SK-N-SH treated with all-trans-retinoic acid at 6 μM for 48 hours (cell line): ENCODE results near the gene LIN7A.

Source experiments
- ATAC-seq: fragments of 200-7000 bp; cut with Tn5 transposase; 3 replicates; pipeline ENCODE4 v1.9.1; 2020; ENCODE audit warnings: mild to moderate bottlenecking, moderate library complexity
- ARNTL ChIP-seq: fragments of 450-650 bp; formaldehyde crosslinking; IDR thresholded peaks from 2 replicates; pipeline ENCODE4 v1.5.0; 2020; ENCODE audit warnings: low read depth, mild to moderate bottlenecking, moderate library complexity, borderline replicate concordance
- BACH2 ChIP-seq: fragments of 250-450 bp; sonication (Bioruptor Pico); IDR thresholded peaks from 2 replicates; pipeline ENCODE4 v1.9.0; 2021; ENCODE audit warnings: mild to moderate bottlenecking, borderline replicate concordance
- CSDC2 ChIP-seq: fragments of 250-450 bp; sonication (Bioruptor Pico); IDR thresholded peaks from 2 replicates; pipeline ENCODE4 v1.5.0; 2020; ENCODE audit warnings: mild to moderate bottlenecking, moderate library complexity
- ESRRG ChIP-seq: fragments of 250-450 bp; sonication (Bioruptor Pico); IDR thresholded peaks from 2 replicates; pipeline ENCODE4 v1.6.1; 2021; ENCODE audit warnings: mild to moderate bottlenecking
- GLIS3 ChIP-seq: fragments of 250-450 bp; sonication (Bioruptor Pico); IDR thresholded peaks from 2 replicates; pipeline ENCODE4 v1.5.0; 2020; ENCODE audit warnings: mild to moderate bottlenecking, moderate library complexity
- ISL1 ChIP-seq: fragments of 250-450 bp; sonication (Bioruptor Pico); IDR thresholded peaks from 2 replicates; pipeline ENCODE4 v2.1.2; 2022; ENCODE audit warnings: mild to moderate bottlenecking, moderate library complexity
- OSR1 ChIP-seq: fragments of 250-450 bp; sonication (Bioruptor Pico); IDR thresholded peaks from 2 replicates; pipeline ENCODE4 v1.8.0; 2022; ENCODE audit warnings: moderate library complexity, mild to moderate bottlenecking, inconsistent platforms
- PPARA ChIP-seq: fragments of 250-450 bp; sonication (Bioruptor Pico); IDR thresholded peaks from 2 replicates; pipeline ENCODE4 v1.5.0; 2020; ENCODE audit warnings: mild to moderate bottlenecking, borderline replicate concordance
- RARB ChIP-seq: fragments of 250-450 bp; sonication (Bioruptor Pico); IDR thresholded peaks from 2 replicates; pipeline ENCODE4 v1.8.0; 2021; ENCODE audit warnings: mild to moderate bottlenecking, moderate library complexity
- SNAI2 ChIP-seq: fragments of 250-450 bp; sonication (Bioruptor Pico); IDR thresholded peaks from 2 replicates; pipeline ENCODE4 v1.5.0; 2020; ENCODE audit warnings: mild to moderate bottlenecking, moderate library complexity
- TCF4 ChIP-seq: fragments of 250-450 bp; sonication (Bioruptor Pico); IDR thresholded peaks from 2 replicates; pipeline ENCODE4 v1.8.0; 2021; ENCODE audit warnings: mild to moderate bottlenecking, moderate library complexity, borderline replicate concordance
- TOX ChIP-seq: fragments of 250-450 bp; sonication (Bioruptor Pico); IDR thresholded peaks from 2 replicates; pipeline ENCODE4 v1.8.0; 2021; ENCODE audit warnings: mild to moderate bottlenecking, moderate library complexity, borderline replicate concordance
- ZC3H10 ChIP-seq: fragments of 250-450 bp; sonication (Bioruptor Pico); IDR thresholded peaks from 2 replicates; pipeline ENCODE4 v1.5.1; 2021; ENCODE audit warnings: mild to moderate bottlenecking, moderate library complexity
- ZFP3 ChIP-seq: fragments of 250-450 bp; sonication (Bioruptor Pico); IDR thresholded peaks from 2 replicates; pipeline ENCODE4 v1.5.0; 2020; ENCODE audit warnings: mild to moderate bottlenecking, moderate library complexity
- ZFP30 ChIP-seq: fragments of 450-650 bp; formaldehyde crosslinking; IDR thresholded peaks from 2 replicates; pipeline ENCODE4 v1.5.0; 2022; ENCODE audit warnings: mild to moderate bottlenecking, moderate library complexity
- ZNF565 ChIP-seq: fragments of 450-650 bp; formaldehyde crosslinking; conservative IDR thresholded peaks from 2 replicates; pipeline ENCODE4 v1.5.0; 2020; ENCODE audit warnings: low read depth, mild to moderate bottlenecking, moderate library complexity
- ZNF70 ChIP-seq: fragments of 450-650 bp; formaldehyde crosslinking; IDR thresholded peaks from 2 replicates; pipeline ENCODE4 v1.5.0; 2020; ENCODE audit warnings: mild to moderate bottlenecking, moderate library complexity
- ZNF8 ChIP-seq: fragments of 450-650 bp; formaldehyde crosslinking; IDR thresholded peaks from 2 replicates; pipeline ENCODE4 v1.5.0; 2020; ENCODE audit warnings: mild to moderate bottlenecking, moderate library complexity
- TF ChIP-seq, protein P1 (sequence below): fragments of 250-450 bp; sonication (Bioruptor Pico); IDR thresholded peaks from 2 replicates; pipeline ENCODE4 v1.5.1; 2021; ENCODE audit warnings: mild to moderate bottlenecking, moderate library complexity
- TF ChIP-seq, protein P2 (sequence below): fragments of 250-450 bp; sonication (Bioruptor Pico); IDR thresholded peaks from 2 replicates; pipeline ENCODE4 v1.8.0; 2020; ENCODE audit warnings: mild to moderate bottlenecking, moderate library complexity, borderline replicate concordance
- TF ChIP-seq, protein P3 (sequence below): fragments of 250-450 bp; sonication (Bioruptor Pico); IDR thresholded peaks from 2 replicates; pipeline ENCODE4 v1.5.0; 2020; ENCODE audit warnings: mild to moderate bottlenecking, moderate library complexity
- TF ChIP-seq, protein P4 (sequence below): fragments of 250-450 bp; sonication (Bioruptor Pico); IDR thresholded peaks from 2 replicates; pipeline ENCODE4 v1.5.1; 2020; ENCODE audit warnings: low read depth, mild to moderate bottlenecking, moderate library complexity

Gene LIN7A

DNA sequence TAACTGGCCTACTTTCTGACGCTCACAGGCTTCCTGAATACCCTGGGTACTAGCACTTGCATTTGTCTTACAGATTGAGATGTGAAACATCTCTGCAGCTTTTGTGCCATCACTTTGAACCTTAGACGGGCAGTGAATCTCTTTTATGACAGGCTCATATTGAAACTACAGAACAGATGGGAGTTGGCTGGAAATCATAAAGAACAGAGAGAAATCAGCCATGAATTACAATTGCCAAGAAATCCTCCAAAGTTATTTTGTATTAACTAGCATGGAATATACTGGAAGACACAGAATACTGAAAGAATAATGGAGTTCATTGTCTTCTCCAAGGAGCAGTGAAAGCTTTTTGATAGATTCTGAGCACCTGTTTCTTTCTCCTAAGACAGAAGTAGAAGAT lies 188.3 kb downstream of the LIN7A start:
- no peak for TF ChIP-seq PPARA (CRISPR knock-in tag)
- TF ChIP-seq ZC3H10 (CRISPR knock-in tag) = no peak
- no peak for TF ChIP-seq ZFP3 (CRISPR knock-in tag)
- TF ChIP-seq ARNTL (CRISPR knock-in tag) = no peak
- TF ChIP-seq, protein P1, sequence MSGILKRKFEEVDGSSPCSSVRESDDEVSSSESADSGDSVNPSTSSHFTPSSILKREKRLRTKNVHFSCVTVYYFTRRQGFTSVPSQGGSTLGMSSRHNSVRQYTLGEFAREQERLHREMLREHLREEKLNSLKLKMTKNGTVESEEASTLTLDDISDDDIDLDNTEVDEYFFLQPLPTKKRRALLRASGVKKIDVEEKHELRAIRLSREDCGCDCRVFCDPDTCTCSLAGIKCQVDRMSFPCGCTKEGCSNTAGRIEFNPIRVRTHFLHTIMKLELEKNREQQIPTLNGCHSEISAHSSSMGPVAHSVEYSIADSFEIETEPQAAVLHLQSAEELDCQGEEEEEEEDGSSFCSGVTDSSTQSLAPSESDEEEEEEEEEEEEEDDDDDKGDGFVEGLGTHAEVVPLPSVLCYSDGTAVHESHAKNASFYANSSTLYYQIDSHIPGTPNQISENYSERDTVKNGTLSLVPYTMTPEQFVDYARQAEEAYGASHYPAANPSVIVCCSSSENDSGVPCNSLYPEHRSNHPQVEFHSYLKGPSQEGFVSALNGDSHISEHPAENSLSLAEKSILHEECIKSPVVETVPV (CRISPR knock-in tag) = no peak
- TF ChIP-seq ZNF8 (CRISPR knock-in tag) = no peak
- TF ChIP-seq SNAI2 (CRISPR knock-in tag) = no peak
- no peak for TF ChIP-seq ZNF565
- no peak for TF ChIP-seq RARB (CRISPR knock-in tag)
- TF ChIP-seq CSDC2 (CRISPR knock-in tag) = no peak
- TF ChIP-seq ZNF70 (CRISPR knock-in tag) = no peak
- TF ChIP-seq BACH2 (CRISPR knock-in tag) = no peak
- TF ChIP-seq ZFP30 (CRISPR knock-in tag) = no peak
- TF ChIP-seq TCF4 (CRISPR knock-in tag) = no peak
- TF ChIP-seq, protein P2, sequence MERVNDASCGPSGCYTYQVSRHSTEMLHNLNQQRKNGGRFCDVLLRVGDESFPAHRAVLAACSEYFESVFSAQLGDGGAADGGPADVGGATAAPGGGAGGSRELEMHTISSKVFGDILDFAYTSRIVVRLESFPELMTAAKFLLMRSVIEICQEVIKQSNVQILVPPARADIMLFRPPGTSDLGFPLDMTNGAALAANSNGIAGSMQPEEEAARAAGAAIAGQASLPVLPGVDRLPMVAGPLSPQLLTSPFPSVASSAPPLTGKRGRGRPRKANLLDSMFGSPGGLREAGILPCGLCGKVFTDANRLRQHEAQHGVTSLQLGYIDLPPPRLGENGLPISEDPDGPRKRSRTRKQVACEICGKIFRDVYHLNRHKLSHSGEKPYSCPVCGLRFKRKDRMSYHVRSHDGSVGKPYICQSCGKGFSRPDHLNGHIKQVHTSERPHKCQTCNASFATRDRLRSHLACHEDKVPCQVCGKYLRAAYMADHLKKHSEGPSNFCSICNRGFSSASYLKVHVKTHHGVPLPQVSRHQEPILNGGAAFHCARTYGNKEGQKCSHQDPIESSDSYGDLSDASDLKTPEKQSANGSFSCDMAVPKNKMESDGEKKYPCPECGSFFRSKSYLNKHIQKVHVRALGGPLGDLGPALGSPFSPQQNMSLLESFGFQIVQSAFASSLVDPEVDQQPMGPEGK = no peak
- no peak for TF ChIP-seq GLIS3 (CRISPR knock-in tag)
- no peak for TF ChIP-seq ISL1 (CRISPR knock-in tag)
- ATAC-seq = no peak

DNA sequence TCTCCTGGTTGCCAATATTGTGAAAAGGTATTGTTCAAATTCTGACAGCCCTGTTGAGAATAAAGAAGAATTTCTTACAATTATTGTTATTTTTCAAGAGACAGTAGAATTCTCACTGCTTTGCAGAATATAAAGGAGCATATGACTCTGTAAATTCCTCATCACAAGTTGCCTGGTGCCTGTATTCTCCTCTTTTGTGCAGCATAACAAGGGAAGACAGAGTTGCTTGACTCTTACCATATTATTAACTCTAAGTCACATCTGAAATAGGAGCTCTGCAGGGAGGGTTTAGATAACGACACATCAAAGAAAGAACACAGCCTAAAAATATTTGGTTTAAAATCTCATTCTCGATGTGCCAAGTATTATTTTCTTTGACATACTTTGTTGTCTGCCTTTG lies 189.9 kb downstream of the LIN7A start:
- no peak for ATAC-seq
- no peak for TF ChIP-seq ARNTL (CRISPR knock-in tag)
- no peak for TF ChIP-seq ZNF565
- no peak for TF ChIP-seq RARB (CRISPR knock-in tag)
- no peak for TF ChIP-seq PPARA (CRISPR knock-in tag)
- TF ChIP-seq ESRRG (CRISPR knock-in tag) = no peak
- TF ChIP-seq ZFP30 (CRISPR knock-in tag) = no peak
- no peak for TF ChIP-seq OSR1 (CRISPR knock-in tag)
- TF ChIP-seq, protein P1 (CRISPR knock-in tag) = no peak
- no peak for TF ChIP-seq CSDC2 (CRISPR knock-in tag)
- no peak for TF ChIP-seq GLIS3 (CRISPR knock-in tag)
- no peak for TF ChIP-seq TOX
- TF ChIP-seq, protein P3, sequence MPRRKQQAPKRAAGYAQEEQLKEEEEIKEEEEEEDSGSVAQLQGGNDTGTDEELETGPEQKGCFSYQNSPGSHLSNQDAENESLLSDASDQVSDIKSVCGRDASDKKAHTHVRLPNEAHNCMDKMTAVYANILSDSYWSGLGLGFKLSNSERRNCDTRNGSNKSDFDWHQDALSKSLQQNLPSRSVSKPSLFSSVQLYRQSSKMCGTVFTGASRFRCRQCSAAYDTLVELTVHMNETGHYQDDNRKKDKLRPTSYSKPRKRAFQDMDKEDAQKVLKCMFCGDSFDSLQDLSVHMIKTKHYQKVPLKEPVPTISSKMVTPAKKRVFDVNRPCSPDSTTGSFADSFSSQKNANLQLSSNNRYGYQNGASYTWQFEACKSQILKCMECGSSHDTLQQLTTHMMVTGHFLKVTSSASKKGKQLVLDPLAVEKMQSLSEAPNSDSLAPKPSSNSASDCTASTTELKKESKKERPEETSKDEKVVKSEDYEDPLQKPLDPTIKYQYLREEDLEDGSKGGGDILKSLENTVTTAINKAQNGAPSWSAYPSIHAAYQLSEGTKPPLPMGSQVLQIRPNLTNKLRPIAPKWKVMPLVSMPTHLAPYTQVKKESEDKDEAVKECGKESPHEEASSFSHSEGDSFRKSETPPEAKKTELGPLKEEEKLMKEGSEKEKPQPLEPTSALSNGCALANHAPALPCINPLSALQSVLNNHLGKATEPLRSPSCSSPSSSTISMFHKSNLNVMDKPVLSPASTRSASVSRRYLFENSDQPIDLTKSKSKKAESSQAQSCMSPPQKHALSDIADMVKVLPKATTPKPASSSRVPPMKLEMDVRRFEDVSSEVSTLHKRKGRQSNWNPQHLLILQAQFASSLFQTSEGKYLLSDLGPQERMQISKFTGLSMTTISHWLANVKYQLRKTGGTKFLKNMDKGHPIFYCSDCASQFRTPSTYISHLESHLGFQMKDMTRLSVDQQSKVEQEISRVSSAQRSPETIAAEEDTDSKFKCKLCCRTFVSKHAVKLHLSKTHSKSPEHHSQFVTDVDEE (CRISPR knock-in tag) = no peak
- no peak for TF ChIP-seq TCF4 (CRISPR knock-in tag)
- TF ChIP-seq, protein P4, sequence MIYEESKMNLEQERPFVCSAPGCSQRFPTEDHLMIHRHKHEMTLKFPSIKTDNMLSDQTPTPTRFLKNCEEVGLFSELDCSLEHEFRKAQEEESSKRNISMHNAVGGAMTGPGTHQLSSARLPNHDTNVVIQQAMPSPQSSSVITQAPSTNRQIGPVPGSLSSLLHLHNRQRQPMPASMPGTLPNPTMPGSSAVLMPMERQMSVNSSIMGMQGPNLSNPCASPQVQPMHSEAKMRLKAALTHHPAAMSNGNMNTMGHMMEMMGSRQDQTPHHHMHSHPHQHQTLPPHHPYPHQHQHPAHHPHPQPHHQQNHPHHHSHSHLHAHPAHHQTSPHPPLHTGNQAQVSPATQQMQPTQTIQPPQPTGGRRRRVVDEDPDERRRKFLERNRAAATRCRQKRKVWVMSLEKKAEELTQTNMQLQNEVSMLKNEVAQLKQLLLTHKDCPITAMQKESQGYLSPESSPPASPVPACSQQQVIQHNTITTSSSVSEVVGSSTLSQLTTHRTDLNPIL (CRISPR knock-in tag) = no peak
- TF ChIP-seq SNAI2 (CRISPR knock-in tag) = no peak
- no peak for TF ChIP-seq ZNF8 (CRISPR knock-in tag)
